MM.1S (cell line): ENCODE measurements around the gene BSG.
A peak's percentile ranks its signal among the peaks of the same experiment; 100 is the strongest.
"Not testable (repeated sequence)": the region's sequence is repeated elsewhere in the genome, so short reads cannot be mapped to it uniquely, and the experiment has no call there.

Source experiments
- DNase-seq: peaks from one replicate; pipeline ENCODE4 v3.0.0-alpha.2; 2015
- H2AFZ ChIP-seq: fragments of 300-600 bp; sonication (generic); 2 replicates; pipeline ENCODE4 v1.6.0; 2016; ENCODE audit warnings: antibody characterized with exemption, low read length
- H3F3A ChIP-seq: fragments of 300-600 bp; sonication (generic); 2 replicates; pipeline ENCODE4 v1.6.1; 2016; ENCODE audit warnings: mild to moderate bottlenecking, antibody characterized with exemption, low read length, moderate library complexity, mixed read lengths; ENCODE audit not compliant: insufficient read depth
- H3K27ac ChIP-seq: fragments of 300-600 bp; sonication (generic); 2 replicates; pipeline ENCODE4 v1.5.1; 2016; ENCODE audit warnings: mild to moderate bottlenecking, low read length
- H3K27me3 ChIP-seq: fragments of 300-600 bp; sonication (generic); replicated peaks from 2 replicates; pipeline ENCODE4 v1.6.0; 2016; ENCODE audit warnings: low read length; ENCODE audit not compliant: insufficient read depth
- H3K36me3 ChIP-seq: fragments of 300-600 bp; sonication (generic); replicated peaks from 2 replicates; pipeline ENCODE4 v1.6.1; 2016; ENCODE audit warnings: mild to moderate bottlenecking, low read length, mixed read lengths; ENCODE audit not compliant: insufficient read depth
- H3K4me1 ChIP-seq: fragments of 300-600 bp; sonication (generic); 2 replicates; pipeline ENCODE4 v1.6.1; 2016; ENCODE audit warnings: low read length, mixed read lengths
- H3K4me2 ChIP-seq: fragments of 300-600 bp; sonication (generic); 2 replicates; pipeline ENCODE4 v1.6.0; 2016; ENCODE audit warnings: low read depth, low read length
- H3K4me3 ChIP-seq: fragments of 300-600 bp; sonication (generic); 2 replicates; pipeline ENCODE4 v1.5.1; 2016; ENCODE audit warnings: low read length, mixed read lengths
- H3K79me2 ChIP-seq: fragments of 300-600 bp; sonication (generic); 2 replicates; pipeline ENCODE4 v1.6.1; 2016; ENCODE audit warnings: mixed run types, low read length, mixed read lengths
- H3K9ac ChIP-seq: fragments of 300-600 bp; sonication (generic); 2 replicates; pipeline ENCODE4 v1.6.1; 2016; ENCODE audit warnings: low read length, mixed read lengths
- H3K9me2 ChIP-seq: fragments of 300-600 bp; sonication (generic); replicated peaks from 2 replicates; pipeline ENCODE4 v1.6.1; 2016; ENCODE audit warnings: mild to moderate bottlenecking, low read length, mixed read lengths; ENCODE audit not compliant: insufficient read depth
- H3K9me3 ChIP-seq: fragments of 300-600 bp; sonication (generic); replicated peaks from 2 replicates; pipeline ENCODE4 v1.6.1; 2016; ENCODE audit warnings: mild to moderate bottlenecking, low read length, mixed read lengths; ENCODE audit not compliant: insufficient read depth
- H4K20me1 ChIP-seq: fragments of 300-600 bp; sonication (generic); 2 replicates; pipeline ENCODE4 v1.6.1; 2016; ENCODE audit warnings: mild to moderate bottlenecking, low read length, moderate library complexity, mixed read lengths; ENCODE audit not compliant: insufficient read depth
- CTCF ChIP-seq: fragments of 300-600 bp; sonication (generic); IDR thresholded peaks from 2 replicates; pipeline ENCODE4 v1.5.1; 2016; ENCODE audit warnings: antibody characterized with exemption, low read length, mixed read lengths
- EZH2 ChIP-seq: fragments of 300-600 bp; sonication (generic); optimal IDR thresholded peaks from 2 replicates; pipeline ENCODE3; 2017; ENCODE audit warnings: low read depth, mild to moderate bottlenecking, antibody characterized with exemption, low read length, mixed read lengths
- EZH2phosphoT487 ChIP-seq: fragments of 300-600 bp; sonication (generic); IDR thresholded peaks from 2 replicates; pipeline ENCODE4 v1.6.1; 2018; ENCODE audit warnings: antibody characterized with exemption, low read length

BSG gene

GRCh38 chr19:605061-605971 lies 32.9 kb downstream of the BSG start:
- 0 out of 2 replicates have a peak overlapping the region, but pooled peaks have one; percentile 27 for H2AFZ ChIP-seq

GRCh38 chr19:607301-608154 lies 35.1 kb downstream of the BSG start:
- Histone ChIP-seq H2AFZ (no peak overlapping the region), H3K27ac (no peak overlapping the region), H3F3A (0 out of 2 replicates have a peak, but pooled peaks cover 2% of the 10 kb centered on the region), H4K20me1 (no peaks in the 10 kb centered on the region), H3K79me2 (no peaks in the 10 kb centered on the region), H3K27me3 (peaks cover 8% of the 10 kb centered on the region; the same call in 1 of the 2 replicates), H3K9me2 (no peaks in the 10 kb centered on the region), H3K9me3 (no peaks in the 10 kb centered on the region), H3K4me1 (no peaks in the 10 kb centered on the region), H3K9ac (no peak overlapping the region), H3K4me2 (no peak overlapping the region), H3K36me3 (no peaks in the 10 kb centered on the region), H3K4me3 (no peak overlapping the region)
- TF ChIP-seq EZH2phosphoT487 (no peak), EZH2 (no peak), CTCF (no peak)
- no peak for DNase-seq

More at GRCh38 chr19:605061-605971, 32.9 kb downstream of the BSG start:
- Histone ChIP-seq H3K4me3 (peak overlapping the region; percentile 32; the same call in 1 of the 2 replicates), H3K4me2 (peak overlapping the region; percentile 35; the same call in 1 of the 2 replicates)
- not testable (repeated sequence) for H3K79me2 ChIP-seq, H3K9me2 ChIP-seq, H3K27me3 ChIP-seq, H4K20me1 ChIP-seq, H3F3A ChIP-seq, H3K27ac ChIP-seq, H3K9me3 ChIP-seq, H3K9ac ChIP-seq, H3K4me1 ChIP-seq, H3K36me3 ChIP-seq
- TF ChIP-seq CTCF = peak; percentile 72
- peak; percentile 59 for DNase-seq

- Histone ChIP-seq H3F3A (0 out of 2 replicates have a peak, but pooled peaks cover 2% of the 10 kb centered on the region), H3K4me3 (no peak overlapping the region), H3K36me3 (no peaks in the 10 kb centered on the region), H4K20me1 (no peaks in the 10 kb centered on the region), H3K4me2 (no peak overlapping the region), H2AFZ (no peak overlapping the region), H3K4me1 (no peaks in the 10 kb centered on the region), H3K79me2 (no peaks in the 10 kb centered on the region), H3K27ac (no peak overlapping the region), H3K9me2 (no peaks in the 10 kb centered on the region), H3K9me3 (no peaks in the 10 kb centered on the region), H3K27me3 (peaks cover 8% of the 10 kb centered on the region; the same call in 1 of the 2 replicates), H3K9ac (no peak overlapping the region)
- TF ChIP-seq CTCF = no peak
- no peak for TF ChIP-seq EZH2
- no peak for TF ChIP-seq EZH2phosphoT487
- DNase-seq = no peak
These were observed 36.0 kb downstream of the BSG start for GRCh38 chr19:608155-609003.
